ENCODE results near the gene SLAIN2.

- TF ChIP-seq CTCF (IDR thresholded peaks at IDR 0.05) (no peak), POLR2A (IDR thresholded peaks at IDR 0.05) (no peak)
Measured at GRCh38 chr4:48421101-48421500, 79.8 kb downstream of the SLAIN2 start.

Measured in heart left ventricle (tissue), 13 donors.